Activated T-cell treated with anti-CD3 and anti-CD28 coated beads, Interleukin-2, amount 50 U/mL, for 24 hours (primary cell): Measurements from ENCODE around the gene FUT8.

Experiments used
- DNase-seq: peaks from one replicate; pipeline ENCODE4 v3.0.0-alpha.2; 2020
- H3K27ac Mint-ChIP-seq: 2 replicates; pipeline ENCODE4 v1.8.0; 2020; ENCODE audit warnings: mild to moderate bottlenecking, mixed read lengths
- H3K27me3 Mint-ChIP-seq: 2 replicates; pipeline ENCODE4 v1.8.0; 2020; ENCODE audit warnings: mixed read lengths
- H3K36me3 Mint-ChIP-seq: 2 replicates; pipeline ENCODE4 v1.8.0; 2020; ENCODE audit warnings: low read depth, mixed read lengths
- H3K4me1 Mint-ChIP-seq: 2 replicates; pipeline ENCODE4 v1.8.0; 2020; ENCODE audit warnings: low read depth, mixed read lengths
- H3K4me3 Mint-ChIP-seq: 2 replicates; pipeline ENCODE4 v1.8.0; 2020; ENCODE audit warnings: mild to moderate bottlenecking, moderate library complexity, mixed read lengths
- H3K9me3 Mint-ChIP-seq: 2 replicates; pipeline ENCODE4 v1.8.0; 2020; ENCODE audit warnings: mixed read lengths

FUT8 gene

GRCh38 chr14:65560340-65561027 lies 148.0 kb downstream of the FUT8 start:
- Mint-ChIP-seq H3K4me3 (no peak overlapping the region), H3K4me1 (peaks cover 40% of the 10 kb centered on the region), H3K36me3 (peaks cover 44% of the 10 kb centered on the region), H3K9me3 (no peaks in the 10 kb centered on the region), H3K27ac (no peak overlapping the region), H3K27me3 (no peaks in the 10 kb centered on the region)
- DNase-seq, result no peak

GRCh38 chr14:65564370-65564769 lies 151.8 kb downstream of the FUT8 start:
- no peaks in the 10 kb centered on the region for H3K27me3 Mint-ChIP-seq
- no peak overlapping the region for H3K27ac Mint-ChIP-seq
- H3K4me1 Mint-ChIP-seq, result peaks cover 59% of the 10 kb centered on the region
- no peak for DNase-seq
- no peaks in the 10 kb centered on the region for H3K9me3 Mint-ChIP-seq
- peaks cover 63% of the 10 kb centered on the region for H3K36me3 Mint-ChIP-seq
- H3K4me3 Mint-ChIP-seq, result no peak overlapping the region

GRCh38 chr14:65565948-65566347 lies 153.4 kb downstream of the FUT8 start:
- no peak for DNase-seq
- peaks cover 72% of the 10 kb centered on the region for H3K36me3 Mint-ChIP-seq
- H3K9me3 Mint-ChIP-seq, result no peaks in the 10 kb centered on the region
- peaks cover 58% of the 10 kb centered on the region for H3K4me1 Mint-ChIP-seq
- H3K4me3 Mint-ChIP-seq, result no peak overlapping the region
- no peaks in the 10 kb centered on the region for H3K27me3 Mint-ChIP-seq
- H3K27ac Mint-ChIP-seq, result no peak overlapping the region

- no peak for DNase-seq
- Mint-ChIP-seq H3K9me3 (no peaks in the 10 kb centered on the region), H3K27me3 (no peaks in the 10 kb centered on the region), H3K4me1 (peaks cover 58% of the 10 kb centered on the region), H3K27ac (peak overlapping the region; percentile 85), H3K4me3 (peak overlapping the region; percentile 23), H3K36me3 (peaks cover 70% of the 10 kb centered on the region)
These were observed 154.4 kb downstream of the FUT8 start for GRCh38 chr14:65566820-65567522.

- Mint-ChIP-seq H3K4me1 (peaks cover 27% of the 10 kb centered on the region), H3K27me3 (no peaks in the 10 kb centered on the region), H3K9me3 (no peaks in the 10 kb centered on the region), H3K36me3 (peaks cover 49% of the 10 kb centered on the region), H3K4me3 (no peak overlapping the region), H3K27ac (no peak overlapping the region)
- no peak for DNase-seq
These were observed 162.1 kb downstream of the FUT8 start for GRCh38 chr14:65574611-65575010.

- Mint-ChIP-seq H3K27ac (no peak overlapping the region), H3K27me3 (no peaks in the 10 kb centered on the region), H3K36me3 (peaks cover 42% of the 10 kb centered on the region), H3K4me3 (no peak overlapping the region), H3K9me3 (no peaks in the 10 kb centered on the region), H3K4me1 (peaks cover 22% of the 10 kb centered on the region)
- no peak for DNase-seq
These were observed 162.9 kb downstream of the FUT8 start for GRCh38 chr14:65575389-65575788.

- Mint-ChIP-seq H3K27me3 (no peaks in the 10 kb centered on the region), H3K4me3 (no peak overlapping the region), H3K4me1 (peaks cover 24% of the 10 kb centered on the region), H3K36me3 (peaks cover 22% of the 10 kb centered on the region), H3K27ac (no peak overlapping the region), H3K9me3 (no peaks in the 10 kb centered on the region)
- no peak for DNase-seq
These were observed 168.4 kb downstream of the FUT8 start for GRCh38 chr14:65580973-65581372.

GRCh38 chr14:65581378-65581777 lies 168.8 kb downstream of the FUT8 start:
- H3K27ac Mint-ChIP-seq, result no peak overlapping the region
- H3K27me3 Mint-ChIP-seq, result no peaks in the 10 kb centered on the region
- H3K9me3 Mint-ChIP-seq, result no peaks in the 10 kb centered on the region
- H3K4me1 Mint-ChIP-seq, result peaks cover 23% of the 10 kb centered on the region
- DNase-seq, result no peak
- peaks cover 18% of the 10 kb centered on the region for H3K36me3 Mint-ChIP-seq
- no peak overlapping the region for H3K4me3 Mint-ChIP-seq

- Mint-ChIP-seq H3K27ac (no peak overlapping the region), H3K27me3 (no peaks in the 10 kb centered on the region), H3K36me3 (peaks cover 13% of the 10 kb centered on the region), H3K9me3 (no peaks in the 10 kb centered on the region), H3K4me3 (no peak overlapping the region), H3K4me1 (peaks cover 23% of the 10 kb centered on the region)
- no peak for DNase-seq
These were observed 169.3 kb downstream of the FUT8 start for GRCh38 chr14:65581799-65582198.

- Mint-ChIP-seq H3K27me3 (no peaks in the 10 kb centered on the region), H3K27ac (no peak overlapping the region), H3K9me3 (no peaks in the 10 kb centered on the region), H3K4me3 (no peak overlapping the region), H3K36me3 (peaks cover 16% of the 10 kb centered on the region), H3K4me1 (peaks cover 25% of the 10 kb centered on the region)
- DNase-seq, result no peak
These were observed 172.7 kb downstream of the FUT8 start for GRCh38 chr14:65585216-65585615.

- no peak for DNase-seq
- Mint-ChIP-seq H3K4me3 (no peak overlapping the region), H3K27ac (no peak overlapping the region), H3K27me3 (no peaks in the 10 kb centered on the region), H3K4me1 (peaks cover 15% of the 10 kb centered on the region), H3K9me3 (no peaks in the 10 kb centered on the region), H3K36me3 (peaks cover 14% of the 10 kb centered on the region)
These were observed 176.1 kb downstream of the FUT8 start for GRCh38 chr14:65588426-65589140.

- H3K9me3 Mint-ChIP-seq, result no peaks in the 10 kb centered on the region
- no peaks in the 10 kb centered on the region for H3K27me3 Mint-ChIP-seq
- H3K4me1 Mint-ChIP-seq, result peaks cover 8% of the 10 kb centered on the region
- DNase-seq, result no peak
- no peak overlapping the region for H3K4me3 Mint-ChIP-seq
- H3K27ac Mint-ChIP-seq, result no peak overlapping the region
- H3K36me3 Mint-ChIP-seq, result peaks cover 21% of the 10 kb centered on the region
These were observed 181.8 kb downstream of the FUT8 start for GRCh38 chr14:65594153-65594881.

- H3K27ac Mint-ChIP-seq, result no peak overlapping the region
- peaks cover 8% of the 10 kb centered on the region for H3K4me1 Mint-ChIP-seq
- no peaks in the 10 kb centered on the region for H3K27me3 Mint-ChIP-seq
- no peaks in the 10 kb centered on the region for H3K9me3 Mint-ChIP-seq
- no peak for DNase-seq
- H3K4me3 Mint-ChIP-seq, result no peak overlapping the region
- H3K36me3 Mint-ChIP-seq, result peaks cover 18% of the 10 kb centered on the region
These were observed 182.3 kb downstream of the FUT8 start for GRCh38 chr14:65594882-65595237.

- peaks cover 3% of the 10 kb centered on the region for H3K4me1 Mint-ChIP-seq
- H3K9me3 Mint-ChIP-seq, result no peaks in the 10 kb centered on the region
- H3K4me3 Mint-ChIP-seq, result no peak overlapping the region
These were observed 186.8 kb downstream of the FUT8 start for GRCh38 chr14:65599375-65599774.

More at GRCh38 chr14:65599375-65599774, 186.8 kb downstream of the FUT8 start:
- H3K27ac Mint-ChIP-seq, result no peak overlapping the region
- no peak for DNase-seq
- peaks cover 12% of the 10 kb centered on the region for H3K36me3 Mint-ChIP-seq
- no peaks in the 10 kb centered on the region for H3K27me3 Mint-ChIP-seq
